DMS79 treated with DMSO at 0.1 percent for 48 hours (cell line): ENCODE data around the gene TEDC1.

Experiments
- DNase-seq: peaks from one replicate; lab custom pipeline; 2025; lab: John Stamatoyannopoulos, UW

TEDC1 gene

GRCh38 chr14:105484069-105484996 lies 6.7 kb upstream of the TEDC1 start:
- DNase-seq: no peak

GRCh38 chr14:105484997-105485393 lies 6.1 kb upstream of the TEDC1 start:
- DNase-seq: no peak

- no peak for DNase-seq
Observed at GRCh38 chr14:105485739-105486162, 5.3 kb upstream of the TEDC1 start.

GRCh38 chr14:105486163-105486973 lies 4.7 kb upstream of the TEDC1 start, which contains the start of gene CRIP1:
CRIP1 (plus strand) TSS chr14:105486886; CDS start chr14:105487260, 374 bp downstream.
- DNase-seq: no peak

GRCh38 chr14:105486974-105487448 lies 4.0 kb upstream of the TEDC1 start:
- DNase-seq: peak; percentile 32

GRCh38 chr14:105487449-105487985 lies 3.5 kb upstream of the TEDC1 start:
- peak; percentile 25 for DNase-seq

- DNase-seq: no peak
Observed at GRCh38 chr14:105487986-105488777, 2.9 kb upstream of the TEDC1 start.

- DNase-seq: no peak
Observed at GRCh38 chr14:105488781-105489541, 2.1 kb upstream of the TEDC1 start.

GRCh38 chr14:105489542-105490266 lies 1.3 kb upstream of the TEDC1 start:
- peak; percentile 99 for DNase-seq

- DNase-seq: peak; percentile 80
Observed at GRCh38 chr14:105490267-105490571, 827 bp upstream of the TEDC1 start.

GRCh38 chr14:105491366-105491973 lies 424 bp downstream of the TEDC1 start:
- DNase-seq: no peak

GRCh38 chr14:105492031-105492970 lies 1.3 kb downstream of the TEDC1 start:
- DNase-seq: no peak

GRCh38 chr14:105492971-105493871 lies 2.2 kb downstream of the TEDC1 start:
- DNase-seq: no peak

GRCh38 chr14:105493921-105494605 lies 3.0 kb downstream of the TEDC1 start:
- no peak for DNase-seq

GRCh38 chr14:105494606-105494929 lies 3.5 kb downstream of the TEDC1 start:
- DNase-seq: no peak

- DNase-seq: no peak
Observed at GRCh38 chr14:105495101-105495989, 4.3 kb downstream of the TEDC1 start.
